GM18502 (cell line): ENCODE measurements around the gene DDX19B.
"Not testable (repeated sequence)": the region's sequence is repeated elsewhere in the genome, so short reads cannot be mapped to it uniquely, and the experiment has no call there.

Experiments
- ATAC-seq: cut with Tn5 transposase; IDR thresholded peaks from one replicate; pipeline ENCODE4 v1.9.1; 2021; ENCODE audit warnings: mild to moderate bottlenecking; ENCODE audit not compliant: unreplicated experiment, poor library complexity

The DDX19B gene

DNA sequence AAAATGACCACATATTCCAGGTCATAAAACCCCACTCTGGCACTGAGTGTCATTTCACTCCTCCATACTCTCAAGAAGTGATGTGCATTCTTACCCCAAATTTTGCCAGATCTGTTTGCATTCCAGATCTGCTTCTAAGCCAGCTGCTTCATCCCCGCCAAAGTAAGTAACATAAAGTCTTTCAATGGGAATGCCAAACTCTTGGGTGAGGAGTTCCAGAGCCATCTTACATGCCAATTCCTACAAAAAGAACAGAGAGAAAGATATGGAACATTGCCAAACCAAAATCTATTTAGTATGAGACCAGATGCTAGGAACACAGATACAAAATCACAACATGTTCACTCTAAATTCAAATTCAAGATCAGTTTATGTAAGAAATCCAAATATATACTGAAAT, 22.6 kb upstream of the DDX19B start:
- no peak for ATAC-seq

DNA sequence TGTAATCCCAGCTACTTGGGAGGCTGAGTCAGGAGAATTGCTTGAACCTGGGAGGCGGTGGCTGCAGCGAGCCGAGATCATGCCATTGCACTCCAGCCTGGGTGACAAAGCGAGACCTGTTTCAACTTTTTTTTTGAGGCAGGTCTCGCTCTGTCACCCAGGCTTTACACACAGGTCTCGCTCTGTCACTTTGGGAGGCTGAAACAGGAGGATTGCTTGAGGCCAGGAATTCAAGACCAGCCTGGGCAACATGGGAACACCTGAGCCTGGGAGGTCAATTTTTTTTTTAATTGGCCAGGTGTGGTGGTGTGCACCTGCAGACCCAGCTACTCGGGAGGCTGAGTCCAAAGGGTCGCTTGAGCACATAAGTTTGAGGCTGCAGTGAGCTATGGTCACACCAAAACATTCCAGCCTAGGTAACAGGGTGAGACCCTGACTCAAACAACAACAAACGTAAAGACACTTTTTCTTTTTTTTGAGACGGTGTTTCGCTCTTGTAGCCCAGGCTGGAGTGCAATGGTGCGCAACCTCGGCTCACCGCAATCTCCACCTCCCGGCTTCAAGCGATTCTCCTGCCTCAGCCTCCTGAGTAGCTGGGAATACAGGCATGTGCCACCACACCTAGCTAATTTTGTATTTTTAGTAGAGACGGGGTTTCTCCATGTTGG, 11.5 kb upstream of the DDX19B start:
- not testable (repeated sequence) for ATAC-seq

DNA sequence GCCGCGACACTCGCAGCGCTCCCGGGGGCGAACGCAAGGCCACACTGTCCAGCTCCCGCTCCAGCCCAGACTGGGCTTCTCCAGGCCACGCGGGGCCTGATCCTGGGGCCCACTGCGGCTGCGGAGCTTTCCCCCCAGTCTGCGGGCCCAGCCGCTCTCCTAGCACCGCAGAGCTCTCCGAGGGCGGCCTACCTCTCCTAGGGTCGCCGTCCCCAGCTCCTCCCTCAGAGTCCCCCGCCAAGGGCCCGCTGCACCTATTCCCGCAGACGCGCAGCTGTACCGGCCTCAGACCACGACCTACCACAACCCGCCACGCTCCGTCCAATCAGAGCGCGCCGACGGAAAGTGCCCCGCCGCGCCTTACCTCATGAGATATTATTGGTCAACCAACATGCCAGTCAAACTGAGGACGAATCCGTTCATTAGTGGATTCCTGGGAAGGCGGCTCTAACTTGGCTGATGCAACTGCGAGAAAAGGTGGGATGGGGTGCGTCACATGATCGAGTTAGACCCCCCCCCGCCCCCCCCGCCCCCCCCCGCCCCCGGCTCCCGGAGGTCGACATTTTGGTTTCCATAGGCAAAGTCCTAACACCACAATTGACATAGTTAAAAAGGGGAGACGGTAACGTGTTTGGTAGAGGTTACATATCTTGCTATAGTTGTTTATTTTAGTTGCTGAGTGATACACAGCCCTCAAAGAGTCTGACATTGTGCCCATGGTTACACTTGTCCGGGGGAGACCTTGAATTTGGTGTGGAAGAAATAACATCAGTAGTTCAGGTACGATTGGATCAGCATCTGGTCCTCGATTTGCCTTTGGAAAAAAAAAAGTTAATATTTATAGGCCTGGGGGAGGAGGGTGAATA, 9.5 kb upstream of the DDX19B start, which contains the start of gene AARS1:
Gene AARS1 (minus strand): TSS at position 278 of the 866 bp plus-strand sequence. CDS start 6,743 bp downstream, outside the sequence.
- peak; percentile 97 for ATAC-seq

DNA sequence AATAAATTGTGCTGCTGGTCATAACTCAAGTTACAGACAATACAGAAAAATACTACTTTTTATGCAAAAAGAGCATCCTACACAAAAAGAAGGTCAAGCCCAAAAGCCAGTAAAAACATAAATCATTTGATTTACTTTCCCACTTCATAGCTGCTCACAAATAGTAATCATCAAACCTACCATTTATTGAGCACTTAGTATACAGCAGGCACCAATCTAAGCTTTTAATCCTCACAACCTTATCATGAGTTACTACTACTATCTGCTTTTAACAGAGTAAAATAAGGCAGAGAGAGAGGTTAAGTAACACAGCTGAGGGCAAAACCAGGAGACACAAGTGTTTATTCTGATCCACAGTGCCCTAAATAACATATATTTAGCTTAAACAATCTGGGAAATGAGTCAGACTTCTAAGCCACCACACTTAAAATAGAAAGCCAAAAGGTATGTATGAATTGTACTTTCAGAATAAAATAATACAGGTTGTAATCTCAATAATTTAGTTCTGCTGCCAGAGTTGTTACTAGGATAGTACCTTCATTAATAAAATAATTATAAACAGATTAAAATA, 8.0 kb upstream of the DDX19B start:
- ATAC-seq: no peak

GRCh38 chr16:70292148-70292547, 6.8 kb upstream of the DDX19B start:
- not testable (repeated sequence) for ATAC-seq

GRCh38 chr16:70294385-70295025, 4.5 kb upstream of the DDX19B start:
- no peak for ATAC-seq

GRCh38 chr16:70295634-70296033, 3.4 kb upstream of the DDX19B start:
- no peak for ATAC-seq

DNA sequence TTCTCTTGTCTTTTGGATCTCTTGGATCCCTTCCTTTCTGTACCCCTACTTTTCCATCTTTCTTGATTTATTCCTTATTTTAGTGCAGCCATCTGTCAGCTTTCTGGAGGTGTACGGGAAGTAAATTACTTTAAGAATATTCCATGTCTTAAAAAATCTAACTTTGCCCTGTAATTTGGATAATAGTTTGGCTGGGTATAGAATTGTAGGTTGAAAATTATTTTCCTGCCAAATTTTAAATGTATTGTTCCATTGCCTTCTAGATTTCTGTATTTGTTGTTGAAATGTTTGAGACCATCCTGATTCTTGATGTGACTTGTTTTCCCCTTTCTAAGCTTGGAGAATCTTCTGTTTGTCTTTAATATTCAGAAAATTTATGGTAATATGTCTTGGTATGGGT, 2.1 kb downstream of the DDX19B start:
- ATAC-seq: no peak

- no peak for ATAC-seq
Observed at GRCh38 chr16:70302745-70303144, 3.8 kb downstream of the DDX19B start.

GRCh38 chr16:70304892-70305448, 6.0 kb downstream of the DDX19B start:
- ATAC-seq: no peak

- ATAC-seq: no peak
Observed at GRCh38 chr16:70306880-70307279, 7.9 kb downstream of the DDX19B start.

- not testable (repeated sequence) for ATAC-seq
Observed at GRCh38 chr16:70307726-70308125, 8.7 kb downstream of the DDX19B start.

DNA sequence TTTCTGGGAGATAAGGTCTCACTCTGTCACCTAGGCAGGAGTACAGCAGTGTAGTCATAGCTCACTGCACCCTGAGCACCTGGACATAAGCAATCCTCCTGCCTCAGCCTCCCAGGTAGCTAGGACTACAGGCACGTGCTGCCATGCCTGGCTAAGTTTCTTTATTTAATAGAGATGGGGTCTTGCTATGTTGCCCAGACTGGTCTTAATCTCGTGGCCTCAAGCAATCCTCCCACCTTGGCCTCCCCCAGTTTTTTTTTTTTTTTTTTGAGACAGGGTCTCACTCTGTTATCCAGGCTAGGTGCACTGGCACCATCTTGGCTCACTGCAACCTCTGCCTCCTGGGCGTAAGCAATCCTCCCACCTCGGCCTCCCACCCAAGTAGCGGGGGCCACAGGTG, 21.1 kb downstream of the DDX19B start:
- ATAC-seq: no peak

- no peak for ATAC-seq
Observed at GRCh38 chr16:70324998-70325747, 26.2 kb downstream of the DDX19B start.

DNA sequence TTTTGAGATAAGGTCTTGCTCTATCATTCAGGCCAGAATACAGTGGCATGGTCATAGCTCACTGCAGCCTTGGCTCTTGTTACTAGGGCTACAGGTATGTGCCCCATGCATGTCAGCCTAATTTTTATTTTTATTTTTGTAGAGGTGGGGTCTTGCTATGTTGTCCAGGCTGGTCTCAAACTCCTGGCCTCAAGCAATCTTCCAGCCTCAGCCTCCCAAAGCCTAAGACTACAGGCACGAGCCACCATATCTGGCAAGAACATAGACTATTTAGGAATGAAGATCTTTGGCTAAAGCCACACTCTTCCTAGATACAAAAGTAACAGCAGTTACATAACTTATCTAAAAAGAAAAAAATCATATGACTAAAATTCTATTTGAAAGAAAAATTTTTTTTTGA, 32.1 kb downstream of the DDX19B start:
- ATAC-seq: no peak

DNA sequence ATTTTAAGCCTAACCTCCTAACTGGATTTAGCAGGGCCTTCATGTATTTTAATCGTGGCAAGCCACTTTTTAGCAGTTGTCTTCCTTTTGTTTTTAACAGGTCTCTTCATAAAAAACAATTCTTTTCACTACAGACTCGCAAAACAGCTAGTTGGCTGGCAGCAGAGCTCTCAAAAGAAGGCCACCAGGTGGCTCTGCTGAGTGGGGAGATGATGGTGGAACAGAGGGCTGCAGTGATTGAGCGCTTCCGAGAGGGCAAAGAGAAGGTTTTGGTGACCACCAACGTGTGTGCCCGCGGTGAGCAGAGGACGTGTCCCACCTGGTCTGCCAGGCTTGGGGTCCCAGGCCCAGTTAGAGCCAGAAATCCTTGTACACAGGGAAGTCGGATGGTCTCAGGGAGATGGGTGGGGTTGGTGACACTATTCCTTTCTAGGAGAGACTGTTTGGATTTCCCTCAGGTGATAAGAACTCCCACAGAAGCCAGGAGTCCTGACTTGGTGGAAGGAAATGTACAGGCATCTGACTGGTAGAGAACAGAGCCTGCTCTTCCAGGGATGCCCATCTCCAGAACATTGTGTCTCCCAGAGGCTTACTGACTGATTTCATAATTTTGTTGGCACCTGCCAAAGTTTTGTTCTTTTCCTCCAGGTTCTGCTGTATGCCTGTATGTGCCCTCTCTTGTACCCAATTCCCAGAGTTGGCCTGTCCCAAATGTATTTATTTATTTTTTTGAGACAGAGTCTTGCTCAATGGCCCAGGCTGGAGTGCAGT, 32.8 kb downstream of the DDX19B start:
- ATAC-seq: no peak

GRCh38 chr16:70332728-70333127, 33.7 kb downstream of the DDX19B start:
- not testable (repeated sequence) for ATAC-seq

DNA sequence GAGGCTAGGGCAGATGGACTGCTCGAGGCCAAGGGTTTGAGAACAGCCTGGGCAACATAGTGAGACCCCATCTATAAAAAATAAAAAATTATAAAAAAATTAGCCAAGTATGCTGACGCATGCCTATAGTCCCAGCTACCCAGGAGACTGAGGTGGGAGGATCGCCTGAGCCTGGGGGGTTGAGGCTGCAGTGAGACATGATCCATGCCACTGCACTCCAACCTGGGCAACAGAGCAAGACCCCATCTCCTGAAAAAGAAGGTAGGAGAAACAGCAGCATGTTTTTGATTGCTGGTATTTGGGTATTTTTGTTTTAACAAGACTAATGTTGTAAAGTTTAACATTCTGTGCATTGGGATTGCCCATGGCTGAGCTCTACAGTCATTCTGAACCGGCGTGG, 38.8 kb downstream of the DDX19B start:
- no peak for ATAC-seq

DNA sequence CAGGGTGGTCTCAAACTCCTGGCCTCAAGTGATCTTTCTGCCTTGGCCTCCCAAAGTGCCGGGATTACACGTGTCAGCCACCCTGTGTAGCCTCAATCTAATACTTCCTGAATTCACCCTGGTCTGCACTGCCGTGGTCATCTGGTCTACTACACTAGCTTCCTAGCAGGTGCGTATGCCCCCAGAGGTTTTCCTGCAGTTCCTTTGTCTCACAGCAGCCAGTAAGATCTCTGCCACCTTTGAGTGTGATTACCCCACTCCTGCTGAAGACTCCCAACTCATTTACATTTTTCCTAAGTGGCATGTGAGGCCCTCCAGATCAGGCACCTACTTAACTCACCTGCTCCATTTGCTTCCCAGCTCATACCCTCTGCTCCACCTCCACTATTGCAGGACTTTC, 42.6 kb downstream of the DDX19B start:
- ATAC-seq: no peak
